Endodermal cell (in vitro differentiated cells): ENCODE measurements around the gene LHFPL2. TPM values are rescaled to one million over a fixed set of nuclear protein-coding genes. Genes with fewer than 3 reads are reported as not detected.

Experiments
- DNase-seq: peaks from one replicate; pipeline ENCODE4 v3.0.0-alpha.2; 2017
- H3K27ac ChIP-seq: 2 replicates; pipeline ENCODE4 v1.5.1; 2013; ENCODE audit warnings: mild to moderate bottlenecking, low read depth, low read length, moderate library complexity
- H3K27me3 ChIP-seq: 2 replicates; pipeline ENCODE4 v1.6.1; 2013; ENCODE audit warnings: mild to moderate bottlenecking, low read length, moderate library complexity; ENCODE audit not compliant: insufficient read depth, control insufficient read depth, poor library complexity, severe bottlenecking
- H3K36me3 ChIP-seq: 2 replicates; pipeline ENCODE4 v1.7.0; 2013; ENCODE audit warnings: mild to moderate bottlenecking, low read length, moderate library complexity; ENCODE audit not compliant: control insufficient read depth, insufficient read depth
- H3K4me1 ChIP-seq: one replicate; pipeline ENCODE4 v1.7.0; 2013; ENCODE audit warnings: low read length; ENCODE audit not compliant: control insufficient read depth, insufficient read depth
- H3K4me3 ChIP-seq: 2 replicates; pipeline ENCODE4 v1.5.1; 2013; ENCODE audit warnings: mild to moderate bottlenecking, low read length, moderate library complexity
- H3K9ac ChIP-seq: 2 replicates; pipeline ENCODE4 v1.6.1; 2013; ENCODE audit warnings: mild to moderate bottlenecking, low read length, moderate library complexity; ENCODE audit not compliant: poor library complexity, severe bottlenecking; ENCODE audit errors: extremely low read depth
- H3K9me3 ChIP-seq: 2 replicates; pipeline ENCODE4 v1.6.1; 2013; ENCODE audit warnings: mild to moderate bottlenecking, low read length, moderate library complexity; ENCODE audit not compliant: control insufficient read depth
- H3K27ac Mint-ChIP-seq: 2 replicates; pipeline ENCODE4 v1.8.0; 2020; ENCODE audit warnings: mixed read lengths
- H3K27me3 Mint-ChIP-seq: 2 replicates; pipeline ENCODE4 v1.8.0; 2021; ENCODE audit warnings: mild to moderate bottlenecking, mixed read lengths; ENCODE audit not compliant: insufficient read depth
- H3K36me3 Mint-ChIP-seq: 2 replicates; pipeline ENCODE4 v1.8.0; 2020; ENCODE audit warnings: low read depth, mixed read lengths
- H3K4me1 Mint-ChIP-seq: 2 replicates; pipeline ENCODE4 v1.8.0; 2020; ENCODE audit warnings: mixed read lengths
- H3K4me3 Mint-ChIP-seq: 2 replicates; pipeline ENCODE4 v1.8.0; 2020; ENCODE audit warnings: mild to moderate bottlenecking, moderate library complexity, mixed read lengths
- H3K9me3 Mint-ChIP-seq: 2 replicates; pipeline ENCODE4 v1.8.0; 2020; ENCODE audit warnings: mild to moderate bottlenecking, mixed read lengths
- WGBS, 2 experiments: methylation state at CpG; one replicate each; pipeline versions ENCODE4 v1.1.5 to v1.1.7; 2013; ENCODE audit warnings: missing lambda C conversion rate in 2 of 2, mixed read lengths in 1 of 2; ENCODE audit not compliant: insufficient coverage in 1 of 2, insufficient read length in 1 of 2; 5-methylcytosine and 5-hydroxymethylcytosine counted together
- total RNA-seq, 2 donors: library from RNA; stranded (reverse); fragmentation: NEBNext Ultra II Directional in 1 of 2; extraction: Animal tissue kit (Norgen Biotek cat#: 25700) in 1 of 2; gene quantifications; 2 replicates in 1 of 2; 3 replicates in 1 of 2; pipeline ENCODE4 v1.2.1, GENCODE V29; 2021
- TF ChIP-seq, protein P1 (sequence below): fragments of 200-600 bp; sonication (generic); conservative IDR thresholded peaks from 2 replicates; pipeline ENCODE4 v1.5.0; 2021; ENCODE audit warnings: antibody characterized with exemption, mild to moderate bottlenecking

The LHFPL2 gene
- total RNA-seq, 2 donors from 2014 or later = 136 to 238 TPM

DNA sequence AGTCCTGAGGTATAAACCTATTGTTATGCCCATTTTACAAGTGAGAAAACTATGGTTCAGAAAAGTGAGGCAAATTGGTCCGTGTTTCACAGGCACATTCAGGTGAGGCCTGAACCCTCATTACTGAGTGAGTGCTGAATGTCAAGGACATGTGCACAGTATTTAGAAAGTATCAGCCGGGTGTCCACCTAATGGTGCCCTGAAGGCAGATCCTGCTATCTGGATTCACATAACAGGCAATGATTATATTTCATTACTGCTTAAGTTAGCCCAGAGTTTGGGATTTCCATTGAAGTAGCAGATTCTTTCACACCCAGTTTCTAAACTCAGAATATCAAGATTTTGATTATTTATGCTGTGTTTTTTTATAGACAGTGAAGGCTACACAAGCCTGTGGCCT is 142.7 kb downstream of the LHFPL2 start:
- Histone ChIP-seq H3K4me3 (no peak overlapping the region), H3K4me1 (peaks cover 42% of the 10 kb centered on the region), H3K36me3 (peaks cover 43% of the 10 kb centered on the region), H3K27me3 (no peaks in the 10 kb centered on the region), H3K27ac (no peak overlapping the region), H3K9me3 (no peaks in the 10 kb centered on the region), H3K9ac (no peak overlapping the region)
- no peak for DNase-seq
- H3K36me3 Mint-ChIP-seq = peaks cover 51% of the 10 kb centered on the region
- H3K9me3 Mint-ChIP-seq = no peaks in the 10 kb centered on the region
- 85 to 86% methylated on average over 1 to 2 of the region's 2 CpGs for WGBS, 2 experiments
- H3K27ac Mint-ChIP-seq = no peak overlapping the region
- TF ChIP-seq, protein P1, sequence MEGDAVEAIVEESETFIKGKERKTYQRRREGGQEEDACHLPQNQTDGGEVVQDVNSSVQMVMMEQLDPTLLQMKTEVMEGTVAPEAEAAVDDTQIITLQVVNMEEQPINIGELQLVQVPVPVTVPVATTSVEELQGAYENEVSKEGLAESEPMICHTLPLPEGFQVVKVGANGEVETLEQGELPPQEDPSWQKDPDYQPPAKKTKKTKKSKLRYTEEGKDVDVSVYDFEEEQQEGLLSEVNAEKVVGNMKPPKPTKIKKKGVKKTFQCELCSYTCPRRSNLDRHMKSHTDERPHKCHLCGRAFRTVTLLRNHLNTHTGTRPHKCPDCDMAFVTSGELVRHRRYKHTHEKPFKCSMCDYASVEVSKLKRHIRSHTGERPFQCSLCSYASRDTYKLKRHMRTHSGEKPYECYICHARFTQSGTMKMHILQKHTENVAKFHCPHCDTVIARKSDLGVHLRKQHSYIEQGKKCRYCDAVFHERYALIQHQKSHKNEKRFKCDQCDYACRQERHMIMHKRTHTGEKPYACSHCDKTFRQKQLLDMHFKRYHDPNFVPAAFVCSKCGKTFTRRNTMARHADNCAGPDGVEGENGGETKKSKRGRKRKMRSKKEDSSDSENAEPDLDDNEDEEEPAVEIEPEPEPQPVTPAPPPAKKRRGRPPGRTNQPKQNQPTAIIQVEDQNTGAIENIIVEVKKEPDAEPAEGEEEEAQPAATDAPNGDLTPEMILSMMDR = no peak
- H3K4me1 Mint-ChIP-seq = peaks cover 88% of the 10 kb centered on the region
- peaks cover 2% of the 10 kb centered on the region for H3K27me3 Mint-ChIP-seq
- no peak overlapping the region for H3K4me3 Mint-ChIP-seq

DNA sequence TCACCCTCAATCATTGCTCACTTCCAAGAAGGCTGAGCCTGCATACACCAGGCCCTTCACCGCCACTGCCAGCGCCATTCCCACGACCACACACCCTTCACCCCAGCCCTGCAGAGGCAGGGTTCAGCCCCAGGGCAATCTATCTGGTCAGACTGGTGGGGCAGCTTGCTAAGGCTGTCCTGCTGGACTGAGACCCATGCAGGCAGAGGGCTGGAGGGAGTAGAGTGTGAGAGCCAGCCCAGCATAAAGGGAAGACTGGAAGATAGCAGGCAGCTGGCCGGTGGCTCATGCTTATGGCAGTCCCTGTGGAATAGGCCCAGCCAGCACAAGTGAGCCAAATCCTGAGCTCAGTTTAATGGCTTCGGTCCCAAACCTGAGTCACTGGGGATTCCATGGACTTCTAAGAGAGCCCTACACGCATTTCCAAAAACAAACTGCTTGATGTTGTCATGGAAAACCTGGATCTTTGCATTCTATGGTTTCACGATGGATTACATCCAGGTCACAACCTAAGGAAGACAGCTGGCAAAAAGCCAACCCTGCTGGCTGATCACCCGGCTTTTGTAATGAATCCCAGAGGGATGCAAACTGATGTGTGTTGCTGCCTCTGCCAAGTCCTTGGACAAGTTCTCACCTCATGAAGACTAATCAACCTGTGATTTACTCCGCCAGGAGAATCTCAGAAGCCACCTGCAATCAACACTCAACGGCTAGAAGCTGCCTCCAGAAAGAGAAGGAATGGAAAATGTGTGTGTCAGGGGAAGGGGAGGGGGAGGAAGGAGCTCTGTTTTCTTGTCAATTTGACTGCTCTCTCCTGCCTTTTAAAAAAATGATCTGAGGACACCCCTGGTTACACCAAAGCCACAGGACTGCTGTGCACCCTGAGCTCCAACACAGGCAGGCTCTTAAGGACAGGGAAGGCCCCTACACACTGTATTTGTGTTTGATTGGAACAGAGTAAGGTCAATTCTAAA is 143.6 kb downstream of the LHFPL2 start:
- Mint-ChIP-seq H3K36me3 (peaks cover 49% of the 10 kb centered on the region), H3K27ac (peak overlapping the region; percentile 48), H3K9me3 (no peaks in the 10 kb centered on the region), H3K4me1 (peaks cover 90% of the 10 kb centered on the region), H3K4me3 (peak overlapping the region; percentile 25), H3K27me3 (peaks cover under 1% of the 10 kb centered on the region)
- H3K9ac ChIP-seq = no peak overlapping the region
- peak; percentile 55 for DNase-seq
- TF ChIP-seq, protein P1 = no peak
- H3K27ac ChIP-seq = no peak overlapping the region
- H3K9me3 ChIP-seq = no peaks in the 10 kb centered on the region
- peaks cover 47% of the 10 kb centered on the region for H3K4me1 ChIP-seq
- H3K4me3 ChIP-seq = no peak overlapping the region
- H3K27me3 ChIP-seq = no peaks in the 10 kb centered on the region
- H3K36me3 ChIP-seq = peaks cover 43% of the 10 kb centered on the region
- 70 to 80% methylated on average over 5 to 10 of the region's 10 CpGs for WGBS, 2 experiments

- no peak overlapping the region for H3K4me3 ChIP-seq
- no peak overlapping the region for H3K9ac ChIP-seq
- peak; percentile 25 for DNase-seq
- peaks cover 47% of the 10 kb centered on the region for H3K4me1 ChIP-seq
- TF ChIP-seq, protein P1 = no peak
- no peaks in the 10 kb centered on the region for H3K27me3 ChIP-seq
- no peaks in the 10 kb centered on the region for H3K9me3 Mint-ChIP-seq
- no peaks in the 10 kb centered on the region for H3K9me3 ChIP-seq
- peaks cover 49% of the 10 kb centered on the region for H3K36me3 Mint-ChIP-seq
- peaks cover 91% of the 10 kb centered on the region for H3K4me1 Mint-ChIP-seq
- H3K27ac ChIP-seq = no peak overlapping the region
- 93 to 100% methylated on average over 3 to 4 of the region's 4 CpGs for WGBS, 2 experiments
- H3K36me3 ChIP-seq = peaks cover 38% of the 10 kb centered on the region
- H3K27ac Mint-ChIP-seq = no peak overlapping the region
- no peak overlapping the region for H3K4me3 Mint-ChIP-seq
- no peaks in the 10 kb centered on the region for H3K27me3 Mint-ChIP-seq
Measured at GRCh38 chr5:78503958-78504653, 144.5 kb downstream of the LHFPL2 start.
